HFF-Myc (cell line): ENCODE data around the gene MFAP4.

ENCODE experiments used
- DNase-seq: peaks from one replicate; pipeline ENCODE4 v3.0.0-alpha.2; 2011; ENCODE audit warnings: low read depth; ENCODE audit errors: extremely low read depth
- H3K4me3 ChIP-seq: replicated peaks from 2 replicates; pipeline ENCODE4 v1.5.1; 2011; ENCODE audit warnings: low read depth, mild to moderate bottlenecking, control low read depth, low read length
- CTCF ChIP-seq: IDR thresholded peaks from 2 replicates; pipeline ENCODE4 v1.5.1; 2012; ENCODE audit warnings: mild to moderate bottlenecking, low read depth, low read length, control low read depth; ENCODE audit errors: missing control alignments

MFAP4 gene

DNA sequence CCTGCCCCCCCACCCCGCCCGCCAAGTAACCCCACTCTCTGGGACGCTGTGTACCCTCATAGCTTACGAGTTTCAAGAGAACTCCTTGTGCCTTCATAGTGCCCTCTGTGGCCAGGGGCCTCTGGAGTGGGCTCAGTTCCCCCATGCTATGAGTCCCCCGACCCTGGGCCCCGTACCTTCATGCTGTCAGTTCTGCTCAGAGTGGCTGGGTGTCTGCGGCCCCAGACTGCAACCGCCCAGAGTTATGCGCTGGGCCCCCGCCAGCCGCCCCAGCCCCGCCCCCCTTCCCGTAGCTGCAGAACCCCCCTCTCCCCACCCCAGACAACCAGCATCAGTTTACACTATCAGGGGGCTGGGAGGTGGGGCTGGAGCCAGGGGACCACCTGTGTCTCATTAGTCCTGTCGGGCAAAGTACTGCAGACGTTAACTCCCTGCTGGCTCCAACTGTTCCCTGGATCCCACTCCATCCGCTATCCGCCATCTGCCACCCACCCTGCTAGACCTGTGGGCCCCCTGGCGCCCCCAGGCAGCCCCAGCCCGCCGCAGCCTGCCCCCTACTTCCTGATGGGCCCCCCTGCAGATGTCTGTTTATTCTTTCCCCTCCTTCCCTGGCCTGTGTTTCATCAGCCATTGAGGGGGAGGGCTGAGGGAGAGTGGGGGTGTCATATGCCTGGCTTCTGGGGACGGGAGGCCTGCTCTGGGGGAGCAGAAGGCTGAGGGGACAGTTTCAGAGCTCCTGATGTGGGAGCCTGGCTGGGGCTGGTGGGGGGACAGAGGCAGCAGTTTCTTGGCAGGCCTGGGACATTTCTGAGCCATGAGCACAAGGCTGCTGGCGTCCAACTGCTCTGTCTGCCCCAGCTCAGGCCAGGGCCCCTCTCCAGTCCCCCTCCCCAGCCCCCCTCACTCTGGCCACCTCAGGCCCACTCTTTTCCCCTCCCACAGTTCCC is at the start of gene MFAP4:
MFAP4 (minus strand) TSS at position 217 of the 947 bp plus-strand sequence; CDS start at position 182, 35 bp downstream.
- TF ChIP-seq CTCF, result no peak
- H3K4me3 ChIP-seq, result peak within 1 kb of the TSS; percentile 39
- peak; percentile 94 for DNase-seq

DNA sequence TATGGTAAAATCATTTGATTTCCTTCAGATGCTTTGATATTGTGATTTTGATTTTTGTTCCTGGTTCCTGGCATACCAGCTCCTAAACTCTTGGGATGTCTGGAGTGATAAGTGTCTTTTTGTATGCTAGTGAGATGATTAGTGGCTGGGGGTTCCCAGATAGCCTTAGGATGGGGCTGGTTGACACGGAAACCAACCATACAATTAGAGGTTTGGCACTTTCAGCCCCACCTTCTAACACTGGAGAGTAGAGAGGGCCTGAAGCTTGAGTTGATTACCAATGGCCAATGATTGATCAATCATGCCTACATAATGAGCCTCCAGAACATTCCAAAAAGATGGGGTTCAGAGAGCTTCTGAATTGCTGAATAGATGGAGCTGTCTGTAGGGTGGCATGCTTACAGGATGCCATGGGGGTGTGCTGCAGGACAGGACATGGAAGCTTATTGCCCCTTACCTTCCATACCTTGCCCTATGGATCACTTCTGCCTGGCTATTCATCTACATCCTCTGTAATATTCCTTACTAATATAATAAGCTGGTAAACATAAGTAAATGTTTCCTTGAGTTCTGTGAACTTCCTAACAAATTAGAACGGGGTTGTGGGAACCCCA is 46.8 kb upstream of the MFAP4 start:
- TF ChIP-seq CTCF, result no peak
- DNase-seq, result no peak
- H3K4me3 ChIP-seq, result no peak overlapping the region

- no peak for DNase-seq
- H3K4me3 ChIP-seq, result no peak overlapping the region
- TF ChIP-seq CTCF, result no peak
Observed at GRCh38 chr17:19433255-19433654, 46.3 kb upstream of the MFAP4 start.

GRCh38 chr17:19431691-19432090 is 44.7 kb upstream of the MFAP4 start:
- H3K4me3 ChIP-seq, result no peak overlapping the region
- no peak for TF ChIP-seq CTCF
- DNase-seq, result no peak

DNA sequence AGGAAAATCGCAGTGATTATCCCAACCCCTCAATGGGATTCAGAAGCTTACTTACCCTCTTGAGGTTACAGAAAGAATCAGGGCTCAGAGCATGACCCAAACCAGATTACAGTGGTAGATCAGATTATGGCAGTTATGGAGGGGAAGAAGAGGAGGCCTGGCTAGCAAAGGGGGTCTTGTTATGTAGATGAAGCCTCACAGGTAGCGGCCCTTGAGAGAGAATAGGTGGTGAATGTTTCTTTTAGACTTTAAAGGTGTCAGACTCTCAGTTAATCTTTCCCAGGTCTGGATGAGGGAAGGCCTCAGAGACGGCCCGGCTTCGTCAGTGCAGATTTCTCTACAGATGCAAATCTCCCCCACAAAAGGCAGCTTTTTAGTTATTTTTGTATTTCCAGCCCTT is 39.6 kb upstream of the MFAP4 start:
- DNase-seq, result no peak
- no peak for TF ChIP-seq CTCF
- no peak overlapping the region for H3K4me3 ChIP-seq

DNA sequence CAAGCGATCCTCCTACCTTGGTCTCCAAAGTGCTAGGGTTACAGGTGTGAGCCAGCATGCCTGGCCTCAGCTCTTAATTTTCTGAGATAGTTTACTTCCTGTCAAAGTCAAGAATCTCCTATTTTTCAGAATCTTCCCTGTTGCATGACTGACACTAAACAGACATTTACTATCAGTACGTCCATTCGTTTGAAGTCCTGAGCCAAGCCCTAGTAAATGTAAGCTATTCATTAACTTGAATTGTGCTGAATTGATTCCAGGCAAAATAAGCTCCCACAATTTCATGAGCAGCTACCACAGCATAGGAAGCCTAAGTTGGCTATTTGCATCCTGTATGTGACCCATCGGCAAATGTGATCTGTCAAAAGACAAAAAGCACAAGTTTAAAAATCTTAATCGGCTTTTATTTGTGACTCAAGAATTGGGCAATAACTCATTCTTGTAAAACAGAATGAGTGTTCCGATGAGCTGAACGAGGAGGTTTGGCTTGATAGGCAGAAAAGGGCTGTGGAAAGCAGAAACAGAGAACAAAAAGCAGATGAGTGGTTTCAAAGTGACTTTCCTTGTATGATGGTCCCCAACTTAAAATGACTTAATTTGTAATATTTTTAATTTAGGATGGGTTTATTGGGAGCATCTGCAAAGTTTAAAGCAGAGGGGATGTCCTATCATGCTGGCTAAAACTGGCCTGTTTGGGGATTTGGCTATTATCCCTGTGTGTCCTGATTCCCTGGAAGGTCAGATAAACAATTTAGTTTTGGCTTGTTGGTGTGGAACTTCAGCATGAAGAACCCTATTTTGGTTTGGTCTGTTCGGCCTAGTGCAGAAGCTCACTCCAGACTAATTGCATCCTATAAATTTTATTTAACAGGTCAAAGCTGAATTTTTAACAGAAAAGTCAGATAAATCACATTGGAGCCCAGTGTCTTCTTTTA is 38.2 kb upstream of the MFAP4 start:
- no peak overlapping the region for H3K4me3 ChIP-seq
- TF ChIP-seq CTCF, result no peak
- DNase-seq, result no peak
